Measurements from ENCODE around the gene ARL4C.

ARL4C gene

DNA sequence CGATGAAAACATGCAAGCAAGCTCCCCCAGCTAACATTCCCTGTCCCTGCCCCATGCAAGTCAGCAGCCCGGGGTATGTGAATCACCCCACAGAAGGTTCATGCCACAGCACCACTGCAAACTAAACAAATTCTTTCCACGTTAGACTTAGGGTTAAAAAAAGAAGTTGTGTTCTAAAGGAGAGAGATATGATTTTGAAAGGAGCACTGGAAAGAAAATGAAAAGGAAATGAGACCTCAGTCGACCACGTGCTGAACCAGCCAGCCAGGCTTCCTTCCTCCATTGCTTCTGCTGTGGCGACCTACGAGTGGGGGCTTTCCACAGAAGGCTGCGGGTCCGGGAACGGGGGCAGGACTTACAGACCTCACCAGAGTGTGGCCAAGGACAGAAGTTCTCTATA lies 52.0 kb downstream of the ARL4C start:
- DNase-seq = peak; percentile 29

DNA sequence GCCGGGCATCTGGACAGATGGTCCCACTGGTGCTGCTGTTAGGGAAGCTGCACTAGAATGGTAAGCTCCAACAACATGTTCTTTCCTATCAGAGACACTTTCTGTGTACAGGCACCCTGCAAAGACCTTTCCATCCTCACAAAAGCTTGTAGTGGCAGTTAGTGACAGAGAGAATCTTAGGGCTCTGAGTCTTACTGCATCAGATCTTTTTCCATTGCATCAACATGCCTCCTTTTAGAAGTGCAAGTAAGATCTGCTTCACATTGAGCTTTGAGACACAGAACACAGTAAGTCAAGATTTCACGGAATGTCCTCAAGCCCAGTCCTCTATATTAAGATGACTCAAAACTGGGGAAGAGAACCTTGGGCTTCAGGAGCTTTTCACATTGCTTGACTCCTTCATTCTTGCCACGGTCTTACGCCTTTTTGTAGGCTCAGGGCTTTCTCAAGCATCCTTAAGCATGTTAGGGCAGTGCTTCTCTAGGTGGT lies 52.6 kb downstream of the ARL4C start:
- no peak for DNase-seq
